NB4 (cell line): ENCODE results near the gene TMPRSS11F.

Experiments used
- DNase-seq: peaks from one replicate; pipeline ENCODE4 v3.0.0; 2010; ENCODE audit warnings: low read depth
- H3K4me3 ChIP-seq: one replicate; pipeline ENCODE4 v1.5.1; 2011; ENCODE audit warnings: mild to moderate bottlenecking, low read depth, low read length, moderate library complexity
- CTCF ChIP-seq: IDR thresholded peaks from one replicate; pipeline ENCODE4 v1.5.1; 2012; ENCODE audit warnings: low read depth, low read length
- MYC ChIP-seq: IDR thresholded peaks from 2 replicates; pipeline ENCODE4 v1.6.1; 2011; ENCODE audit warnings: low read depth, low read length
- POLR2A ChIP-seq: IDR thresholded peaks from 2 replicates; pipeline ENCODE4 v1.6.1; 2011; ENCODE audit warnings: mild to moderate bottlenecking; ENCODE audit not compliant: insufficient read length; ENCODE audit errors: extremely low read depth
- TF ChIP-seq, protein P1 (sequence below): IDR thresholded peaks from 2 replicates; pipeline ENCODE4 v1.6.1; 2011; ENCODE audit warnings: low read depth, low read length

TMPRSS11F gene

DNA sequence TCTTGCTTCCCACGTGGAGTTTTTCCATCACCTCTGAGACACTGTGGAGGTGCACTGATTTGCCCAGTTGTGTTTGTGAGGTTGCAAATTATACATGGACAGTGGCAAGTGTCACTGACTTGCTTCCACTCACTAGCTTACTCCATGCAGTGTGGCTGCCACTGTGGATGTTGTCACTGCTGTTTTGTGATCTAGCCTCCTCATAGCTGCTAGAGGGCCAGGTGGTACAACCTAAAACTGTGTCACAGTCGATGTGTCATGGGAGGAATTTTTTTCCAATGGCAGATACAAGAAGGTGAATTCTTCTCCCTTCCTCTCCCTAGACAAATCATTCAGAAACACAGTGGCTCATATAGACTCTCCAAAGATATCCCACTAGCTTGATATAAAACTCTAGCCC, 37.5 kb upstream of the TMPRSS11F start:
- no peak for TF ChIP-seq POLR2A
- TF ChIP-seq CTCF: no peak
- TF ChIP-seq, protein P1, sequence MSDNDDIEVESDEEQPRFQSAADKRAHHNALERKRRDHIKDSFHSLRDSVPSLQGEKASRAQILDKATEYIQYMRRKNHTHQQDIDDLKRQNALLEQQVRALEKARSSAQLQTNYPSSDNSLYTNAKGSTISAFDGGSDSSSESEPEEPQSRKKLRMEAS: no peak
- TF ChIP-seq MYC: no peak
- DNase-seq: no peak
- H3K4me3 ChIP-seq: no peak overlapping the region

DNA sequence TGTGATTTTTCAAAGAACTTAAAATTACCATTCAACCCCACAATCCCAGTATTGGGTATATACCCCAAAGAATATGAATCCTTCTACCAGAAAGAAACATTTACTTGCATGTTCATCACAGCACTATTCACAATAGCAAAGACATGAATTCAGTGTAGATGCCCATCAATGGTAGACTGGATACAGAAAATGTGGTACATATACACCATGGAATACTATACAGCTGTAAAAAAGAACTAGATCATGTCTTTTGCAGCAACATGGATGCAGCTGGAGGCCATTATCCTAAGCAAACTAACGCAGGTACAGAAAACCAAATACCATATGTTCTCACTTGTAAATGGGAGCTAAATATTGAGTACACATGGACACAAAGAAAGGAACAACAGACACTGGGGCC, 34.1 kb upstream of the TMPRSS11F start:
- DNase-seq: no peak
- TF ChIP-seq POLR2A (no peak), CTCF (no peak), MYC (no peak)
- TF ChIP-seq, protein P1: no peak
- H3K4me3 ChIP-seq: no peak overlapping the region

DNA sequence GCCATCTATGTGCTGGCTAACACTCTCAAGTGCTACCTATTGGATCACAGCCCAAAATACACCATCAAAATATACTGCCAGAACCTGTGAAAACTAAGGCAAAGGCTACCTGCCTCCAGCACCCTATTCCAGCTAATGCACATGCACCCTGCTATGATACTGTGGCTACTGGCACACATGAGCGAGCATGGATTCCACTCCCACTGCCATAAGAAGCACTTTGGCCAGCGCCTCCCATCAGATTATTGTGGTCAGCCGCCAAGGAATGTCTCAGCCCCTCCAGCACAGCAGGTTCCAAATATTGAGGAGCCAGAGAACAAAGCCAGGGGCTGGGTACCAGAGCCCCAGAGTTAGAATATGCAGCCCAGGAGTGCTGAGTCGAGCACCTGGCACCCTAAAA, 32.5 kb upstream of the TMPRSS11F start:
- DNase-seq: no peak
- TF ChIP-seq, protein P1: no peak
- TF ChIP-seq MYC: no peak
- no peak for TF ChIP-seq POLR2A
- H3K4me3 ChIP-seq: no peak overlapping the region

GRCh38 chr4:68152411-68152810, 22.7 kb upstream of the TMPRSS11F start:
- H3K4me3 ChIP-seq: no peak overlapping the region
- TF ChIP-seq POLR2A (no peak), CTCF (no peak), MYC (no peak)
- TF ChIP-seq, protein P1: no peak
- no peak for DNase-seq

- DNase-seq: no peak
- TF ChIP-seq POLR2A (no peak), MYC (no peak), CTCF (no peak)
- TF ChIP-seq, protein P1: no peak
These were observed 19.4 kb upstream of the TMPRSS11F start for GRCh38 chr4:68148800-68149685.

GRCh38 chr4:68147079-68147478, 17.4 kb upstream of the TMPRSS11F start:
- no peak overlapping the region for H3K4me3 ChIP-seq
- DNase-seq: no peak
- TF ChIP-seq POLR2A (no peak), MYC (no peak), CTCF (no peak)
- TF ChIP-seq, protein P1: no peak

More at GRCh38 chr4:68148800-68149685, 19.4 kb upstream of the TMPRSS11F start:
- H3K4me3 ChIP-seq: no peak overlapping the region
